ENCODE data around the gene HEXD.
"Not testable (repeated sequence)": the region's sequence is repeated elsewhere in the genome, so short reads cannot be mapped to it uniquely, and the experiment has no call there.

HEXD gene

GRCh38 chr17:82442643-82443464, 24.7 kb downstream of the HEXD start:
- DNase-seq: no peak

- DNase-seq: no peak
Measured at GRCh38 chr17:82443465-82444283, 25.5 kb downstream of the HEXD start.

- DNase-seq: no peak
Measured at GRCh38 chr17:82444284-82444893, 26.2 kb downstream of the HEXD start.

- DNase-seq: no peak
Measured at GRCh38 chr17:82444941-82445521, 26.9 kb downstream of the HEXD start.

GRCh38 chr17:82445542-82445941, 27.4 kb downstream of the HEXD start:
- DNase-seq: peak; percentile 25

- no peak for DNase-seq
Measured at GRCh38 chr17:82446124-82446523, 28.0 kb downstream of the HEXD start.

GRCh38 chr17:82446649-82447048, 28.5 kb downstream of the HEXD start:
- DNase-seq: no peak

GRCh38 chr17:82447876-82448275, 29.7 kb downstream of the HEXD start:
- peak; percentile 16 for DNase-seq

- peak; percentile 82 for DNase-seq
Measured at GRCh38 chr17:82449131-82449882, 31.2 kb downstream of the HEXD start.

GRCh38 chr17:82449883-82450356, 31.8 kb downstream of the HEXD start:
- DNase-seq: peak; percentile 65

- DNase-seq: peak; percentile 97
Measured at GRCh38 chr17:82450357-82451106, 32.4 kb downstream of the HEXD start, which contains the start of gene CYBC1. Gene CYBC1, minus strand, starts transcription at chr17:82450752. Its CDS starts 1,498 bp downstream, at chr17:82449254.

- DNase-seq: no peak
Measured at GRCh38 chr17:82452162-82452561, 34.0 kb downstream of the HEXD start.

GRCh38 chr17:82453151-82453550, 35.0 kb downstream of the HEXD start:
- not testable (repeated sequence) for DNase-seq

- not testable (repeated sequence) for DNase-seq
Measured at GRCh38 chr17:82453706-82454105, 35.6 kb downstream of the HEXD start.

- no peak for DNase-seq
Measured at GRCh38 chr17:82457073-82457928, 39.2 kb downstream of the HEXD start.

- no peak for DNase-seq
Measured at GRCh38 chr17:82457929-82458178, 39.7 kb downstream of the HEXD start.

GRCh38 chr17:82458179-82458884, 40.2 kb downstream of the HEXD start, which contains the start of gene NARF:
Gene NARF, plus strand, starts transcription at chr17:82458741. Its CDS starts 63 bp downstream, at chr17:82458804.
- peak; percentile 98 for DNase-seq

GRCh38 chr17:82458885-82459424, 40.8 kb downstream of the HEXD start:
- peak; percentile 26 for DNase-seq

- DNase-seq: not testable (repeated sequence)
Measured at GRCh38 chr17:82459936-82460335, 41.8 kb downstream of the HEXD start.
